Lower leg skin (tissue), 4 donors: ENCODE data around the gene PAX4. TPM values are rescaled to one million over a fixed set of nuclear protein-coding genes. Genes with fewer than 3 reads are reported as not detected.

Source experiments
- DNase-seq, 2 donors: peaks; one replicate each; pipeline ENCODE4 v3.0.0-alpha.2; 2019; ENCODE audit warnings: low spot score in 2 of 2
- H3K4me3 ChIP-seq: fragments of 200-600 bp; sonication (generic); 2 replicates; pipeline ENCODE4 v1.5.1; 2017; ENCODE audit warnings: mild to moderate bottlenecking, low read depth; ENCODE audit not compliant: poor library complexity, severe bottlenecking
- POLR2A ChIP-seq, 2 donors: fragments of 450-650 bp; IDR thresholded peaks; one replicate each; pipeline ENCODE4 v1.6.1; 2016 to 2017; ENCODE audit warnings: antibody characterized with exemption in 2 of 2, mild to moderate bottlenecking in 1 of 2, moderate library complexity in 1 of 2
- WGBS, 2 donors: methylation state at CpG; one replicate each; pipeline ENCODE4 v1.1.5; 2018; 5-methylcytosine and 5-hydroxymethylcytosine counted together
- intact Hi-C: fragments of 100-400 bp; cut with DNase I; formaldehyde crosslinking; loops from one replicate; pipeline ENCODE4 v1.15.0; 2023; ENCODE audit warnings: low total_unique reads
- total RNA-seq, 4 donors: library from RNA; depleted of rRNA; stranded (reverse); fragments of >200 nt; gene quantifications; one replicate each; pipeline ENCODE4 v1.1.0, GENCODE V29; 2016
- TF ChIP-seq, protein P1 (sequence below), 3 donors: fragments of 450-650 bp; IDR thresholded peaks; one replicate each; pipeline ENCODE4 v1.5.1; 2016; ENCODE audit warnings: antibody characterized with exemption in 3 of 3, mild to moderate bottlenecking in 3 of 3, moderate library complexity in 2 of 3

Gene PAX4
- total RNA-seq, 4 donors from 2014 or later, result not detected

DNA sequence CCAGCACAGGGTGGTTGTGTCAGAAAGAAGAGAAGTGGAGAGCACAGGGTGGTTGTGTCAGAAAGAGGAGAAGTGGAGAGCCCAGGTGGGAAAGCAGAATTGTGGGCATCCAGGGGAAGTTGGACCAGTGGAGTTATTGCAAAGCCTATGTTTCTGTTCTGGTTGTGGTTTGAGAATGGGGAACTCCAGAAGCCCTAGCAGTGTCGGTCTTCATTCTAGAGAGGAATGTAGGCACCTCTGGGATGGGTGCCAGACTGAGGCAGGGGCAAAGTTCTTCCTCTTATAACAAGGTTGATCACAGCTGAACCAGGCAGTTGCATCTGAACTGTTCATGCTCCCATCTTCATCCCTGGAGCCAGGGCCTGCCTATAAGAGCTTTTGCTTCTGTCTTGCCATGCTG, 23.5 kb downstream of the PAX4 start:
- H3K4me3 ChIP-seq, result no peak overlapping the region
- intact Hi-C loops, result no loop called here
- TF ChIP-seq POLR2A (IDR thresholded peaks at IDR 0.05), result no peak
- TF ChIP-seq, protein P1, sequence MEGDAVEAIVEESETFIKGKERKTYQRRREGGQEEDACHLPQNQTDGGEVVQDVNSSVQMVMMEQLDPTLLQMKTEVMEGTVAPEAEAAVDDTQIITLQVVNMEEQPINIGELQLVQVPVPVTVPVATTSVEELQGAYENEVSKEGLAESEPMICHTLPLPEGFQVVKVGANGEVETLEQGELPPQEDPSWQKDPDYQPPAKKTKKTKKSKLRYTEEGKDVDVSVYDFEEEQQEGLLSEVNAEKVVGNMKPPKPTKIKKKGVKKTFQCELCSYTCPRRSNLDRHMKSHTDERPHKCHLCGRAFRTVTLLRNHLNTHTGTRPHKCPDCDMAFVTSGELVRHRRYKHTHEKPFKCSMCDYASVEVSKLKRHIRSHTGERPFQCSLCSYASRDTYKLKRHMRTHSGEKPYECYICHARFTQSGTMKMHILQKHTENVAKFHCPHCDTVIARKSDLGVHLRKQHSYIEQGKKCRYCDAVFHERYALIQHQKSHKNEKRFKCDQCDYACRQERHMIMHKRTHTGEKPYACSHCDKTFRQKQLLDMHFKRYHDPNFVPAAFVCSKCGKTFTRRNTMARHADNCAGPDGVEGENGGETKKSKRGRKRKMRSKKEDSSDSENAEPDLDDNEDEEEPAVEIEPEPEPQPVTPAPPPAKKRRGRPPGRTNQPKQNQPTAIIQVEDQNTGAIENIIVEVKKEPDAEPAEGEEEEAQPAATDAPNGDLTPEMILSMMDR (IDR thresholded peaks at IDR 0.05), result no peak
- WGBS, 2 donors, result 60 to 82% methylated on average over 1 of the region's 1 CpG
- DNase-seq, result peak in 1 of 2 donors; percentile 13

DNA sequence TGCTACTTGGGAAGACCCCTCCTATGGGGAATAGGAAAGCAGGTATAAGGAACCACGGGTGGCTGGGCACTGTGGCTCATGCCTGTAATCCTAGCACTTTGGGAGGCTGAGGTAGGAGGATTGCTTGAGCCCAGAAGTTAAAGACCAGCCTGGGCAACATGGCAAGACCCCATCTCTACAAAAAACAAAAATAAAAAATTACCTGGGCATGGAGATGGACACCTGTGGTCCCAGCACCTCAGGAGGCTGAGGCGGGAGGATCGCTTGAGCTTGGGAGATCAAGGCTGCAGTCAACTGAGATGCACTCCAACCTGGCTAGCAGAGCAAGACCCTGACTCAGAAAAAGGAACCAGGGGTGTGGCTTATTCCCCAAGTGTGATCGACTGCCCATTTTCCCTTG, 25.4 kb downstream of the PAX4 start:
- intact Hi-C loops, result no loop called here
- WGBS, 2 donors, result 69 to 77% methylated on average over 4 of the region's 4 CpGs

DNA sequence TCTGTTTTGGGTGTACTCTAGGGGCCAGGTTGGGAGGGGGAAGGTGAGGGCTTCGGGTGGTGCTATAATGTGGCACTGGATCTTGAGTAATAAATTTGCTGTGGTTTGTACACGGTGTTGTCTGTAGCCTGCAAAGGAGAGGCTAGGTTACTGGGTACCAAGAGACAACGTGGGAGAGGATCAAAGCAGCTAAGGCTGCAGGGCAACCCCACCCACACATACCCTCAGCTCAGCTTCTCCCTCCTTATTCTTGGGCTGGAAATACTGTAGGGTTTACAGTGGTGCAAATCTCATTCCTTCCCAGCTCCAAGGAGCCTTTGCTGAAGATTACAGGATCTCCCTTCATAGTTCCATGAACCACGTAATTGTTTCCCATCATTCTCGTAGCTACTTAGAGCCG, 26.4 kb downstream of the PAX4 start:
- 79 to 80% methylated on average over 6 of the region's 6 CpGs for WGBS, 2 donors
- intact Hi-C loops, result no loop called here
- no peak overlapping the region for H3K4me3 ChIP-seq
- no peak for DNase-seq
- TF ChIP-seq, protein P1 (IDR thresholded peaks at IDR 0.05), result no peak

More for the DNA sequence above, 25.4 kb downstream of the PAX4 start:
- no peak overlapping the region for H3K4me3 ChIP-seq
- no peak for DNase-seq
- no peak for TF ChIP-seq POLR2A (IDR thresholded peaks at IDR 0.05)
- TF ChIP-seq, protein P1 (IDR thresholded peaks at IDR 0.05), result no peak

DNA sequence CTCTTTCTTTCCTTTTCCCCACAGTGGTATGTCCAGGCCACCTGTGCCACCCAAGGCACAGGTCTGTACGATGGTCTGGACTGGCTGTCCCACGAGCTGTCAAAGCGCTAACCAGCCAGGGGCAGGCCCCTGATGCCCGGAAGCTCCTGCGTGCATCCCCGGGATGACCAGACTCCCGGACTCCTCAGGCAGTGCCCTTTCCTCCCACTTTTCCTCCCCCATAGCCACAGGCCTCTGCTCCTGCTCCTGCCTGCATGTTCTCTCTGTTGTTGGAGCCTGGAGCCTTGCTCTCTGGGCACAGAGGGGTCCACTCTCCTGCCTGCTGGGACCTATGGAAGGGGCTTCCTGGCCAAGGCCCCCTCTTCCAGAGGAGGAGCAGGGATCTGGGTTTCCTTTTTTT, 26.8 kb downstream of the PAX4 start:
- 93 to 99% methylated on average over 7 of the region's 7 CpGs for WGBS, 2 donors
- TF ChIP-seq, protein P1 (IDR thresholded peaks at IDR 0.05), result no peak
- no peak for TF ChIP-seq POLR2A (IDR thresholded peaks at IDR 0.05)
- no peak for DNase-seq
- intact Hi-C loops, result no loop called here
- no peak overlapping the region for H3K4me3 ChIP-seq

DNA sequence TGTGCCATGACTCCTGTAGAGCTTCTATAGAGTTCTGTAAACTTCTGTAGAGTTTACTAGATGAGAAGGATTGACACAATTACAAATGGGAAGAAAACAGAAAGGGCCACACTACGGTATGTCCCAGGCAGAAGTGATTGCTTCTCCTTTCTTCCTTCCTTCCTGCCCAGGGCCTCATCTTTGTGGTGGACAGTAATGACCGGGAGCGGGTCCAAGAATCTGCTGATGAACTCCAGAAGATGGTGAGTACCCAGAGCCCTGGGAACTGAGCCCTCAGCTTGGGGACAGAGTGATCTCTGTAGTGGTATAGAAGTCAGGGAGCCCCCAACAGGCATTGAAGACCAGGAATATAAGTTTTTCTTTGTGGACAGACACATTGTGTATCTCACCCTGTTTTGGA, 28.0 kb downstream of the PAX4 start:
- TF ChIP-seq POLR2A (IDR thresholded peaks at IDR 0.05), result no peak
- TF ChIP-seq, protein P1 (IDR thresholded peaks at IDR 0.05), result no peak
- intact Hi-C loops, result no loop called here
- no peak for DNase-seq
- no peak overlapping the region for H3K4me3 ChIP-seq
- 73 to 86% methylated on average over 3 of the region's 3 CpGs for WGBS, 2 donors

DNA sequence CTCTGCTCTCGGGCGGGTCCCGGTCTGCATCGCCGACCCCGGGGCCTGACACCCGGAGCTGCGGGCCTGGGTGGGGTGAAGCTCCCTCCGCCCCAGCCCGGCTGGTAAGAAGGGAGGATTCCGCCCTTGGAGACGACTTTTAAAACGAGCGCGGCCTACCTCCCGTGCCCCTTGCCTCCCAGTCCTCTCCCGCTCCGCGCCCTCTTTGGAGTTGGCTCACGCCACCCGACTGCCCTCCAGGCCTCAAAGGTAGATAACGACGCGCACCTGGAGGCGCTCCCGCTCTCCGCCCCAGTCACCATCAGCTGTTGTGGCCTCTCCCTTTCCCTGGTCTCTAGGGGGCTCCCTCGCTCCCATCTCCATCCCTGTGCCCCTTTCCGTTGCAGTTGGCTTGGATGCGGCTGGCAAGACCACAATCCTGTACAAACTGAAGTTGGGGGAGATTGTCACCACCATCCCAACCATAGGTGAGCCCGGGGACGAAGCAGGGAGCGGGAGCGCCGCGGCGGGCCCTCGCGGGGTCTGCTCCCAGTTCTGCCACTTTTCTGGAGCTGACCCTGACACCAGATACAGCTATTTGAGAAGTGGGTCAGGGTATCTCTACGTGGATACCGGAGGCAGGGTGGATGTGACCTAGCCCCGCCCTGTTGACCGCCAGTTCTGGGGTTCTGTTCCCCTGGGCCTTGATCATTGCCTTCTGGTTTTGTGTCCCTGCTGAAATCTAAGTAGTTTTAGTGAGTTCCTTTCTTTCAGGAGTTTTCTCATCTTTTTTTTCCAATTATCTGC, 29.1 kb downstream of the PAX4 start:
- DNase-seq, result peak in 1 of 2 donors; percentile 90
- whole genome bisulfite sequencing, 2 donors, result 3 to 7% methylated on average over 34 to 43 of the region's 43 CpGs
- H3K4me3 ChIP-seq, result peak overlapping the region; percentile 98
- no peak for TF ChIP-seq POLR2A (IDR thresholded peaks at IDR 0.05)
- TF ChIP-seq, protein P1 (IDR thresholded peaks at IDR 0.05), result no peak
- intact Hi-C loops, result no loop called here
